ENCODE results near the gene FOXI1.
"Not testable (repeated sequence)": the region's sequence is repeated elsewhere in the genome, so short reads cannot be mapped to it uniquely, and the experiment has no call there.

Gene FOXI1

DNA sequence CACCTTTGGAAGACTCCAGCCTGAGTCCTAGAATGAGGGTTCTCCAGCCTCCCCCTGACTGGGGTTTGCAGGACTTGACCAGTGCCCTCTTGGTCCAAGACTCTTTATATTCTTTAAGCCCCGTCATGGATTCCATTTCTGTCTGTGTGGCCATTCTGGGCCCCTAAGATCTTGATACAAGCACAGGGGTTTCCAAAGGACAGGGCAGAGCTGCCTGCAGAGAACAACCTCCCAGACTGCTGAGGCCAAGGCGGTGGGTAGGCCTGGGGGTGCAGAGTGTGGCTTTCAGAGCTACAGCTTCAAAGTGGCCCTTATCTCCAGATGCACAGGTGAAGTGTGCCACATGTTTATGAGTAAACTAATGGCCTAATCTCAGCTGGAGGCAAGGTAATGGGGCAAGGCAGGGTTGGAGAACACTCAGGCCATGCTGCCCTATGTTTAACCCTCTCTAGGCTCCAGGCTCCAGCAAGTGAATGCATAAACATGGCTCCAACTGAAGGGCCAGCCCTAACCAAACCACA lies 32.1 kb downstream of the FOXI1 start:
- no peak overlapping the region for H3K4me3 ChIP-seq (ENCODE audit: low read depth, low read length)
- TF ChIP-seq, protein P1, sequence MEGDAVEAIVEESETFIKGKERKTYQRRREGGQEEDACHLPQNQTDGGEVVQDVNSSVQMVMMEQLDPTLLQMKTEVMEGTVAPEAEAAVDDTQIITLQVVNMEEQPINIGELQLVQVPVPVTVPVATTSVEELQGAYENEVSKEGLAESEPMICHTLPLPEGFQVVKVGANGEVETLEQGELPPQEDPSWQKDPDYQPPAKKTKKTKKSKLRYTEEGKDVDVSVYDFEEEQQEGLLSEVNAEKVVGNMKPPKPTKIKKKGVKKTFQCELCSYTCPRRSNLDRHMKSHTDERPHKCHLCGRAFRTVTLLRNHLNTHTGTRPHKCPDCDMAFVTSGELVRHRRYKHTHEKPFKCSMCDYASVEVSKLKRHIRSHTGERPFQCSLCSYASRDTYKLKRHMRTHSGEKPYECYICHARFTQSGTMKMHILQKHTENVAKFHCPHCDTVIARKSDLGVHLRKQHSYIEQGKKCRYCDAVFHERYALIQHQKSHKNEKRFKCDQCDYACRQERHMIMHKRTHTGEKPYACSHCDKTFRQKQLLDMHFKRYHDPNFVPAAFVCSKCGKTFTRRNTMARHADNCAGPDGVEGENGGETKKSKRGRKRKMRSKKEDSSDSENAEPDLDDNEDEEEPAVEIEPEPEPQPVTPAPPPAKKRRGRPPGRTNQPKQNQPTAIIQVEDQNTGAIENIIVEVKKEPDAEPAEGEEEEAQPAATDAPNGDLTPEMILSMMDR (IDR thresholded peaks at IDR 0.05; ENCODE audit: low read depth, low read length), result no peak

DNA sequence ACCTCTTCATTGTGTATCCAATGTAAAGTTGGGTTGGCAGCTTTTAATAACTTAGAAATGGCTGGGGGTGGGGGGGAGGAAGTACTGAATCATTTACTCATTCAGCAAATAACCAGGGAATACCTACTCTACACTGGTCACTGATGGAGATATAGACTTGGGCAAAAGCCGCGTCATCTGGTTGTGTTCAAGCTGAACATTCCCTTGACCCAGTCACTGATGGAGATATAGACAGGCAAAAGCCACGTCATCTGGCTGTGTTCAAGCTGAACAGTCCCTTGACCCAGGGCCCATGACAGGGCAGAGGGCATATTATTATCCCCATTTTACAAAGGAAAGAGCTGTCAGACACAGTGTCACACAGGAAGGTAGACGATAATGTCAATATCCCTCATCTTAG lies 32.6 kb downstream of the FOXI1 start:
- no peak overlapping the region for H3K4me3 ChIP-seq (ENCODE audit: low read depth, low read length)
- TF ChIP-seq, protein P1 (IDR thresholded peaks at IDR 0.05; ENCODE audit: low read depth, low read length), result no peak

DNA sequence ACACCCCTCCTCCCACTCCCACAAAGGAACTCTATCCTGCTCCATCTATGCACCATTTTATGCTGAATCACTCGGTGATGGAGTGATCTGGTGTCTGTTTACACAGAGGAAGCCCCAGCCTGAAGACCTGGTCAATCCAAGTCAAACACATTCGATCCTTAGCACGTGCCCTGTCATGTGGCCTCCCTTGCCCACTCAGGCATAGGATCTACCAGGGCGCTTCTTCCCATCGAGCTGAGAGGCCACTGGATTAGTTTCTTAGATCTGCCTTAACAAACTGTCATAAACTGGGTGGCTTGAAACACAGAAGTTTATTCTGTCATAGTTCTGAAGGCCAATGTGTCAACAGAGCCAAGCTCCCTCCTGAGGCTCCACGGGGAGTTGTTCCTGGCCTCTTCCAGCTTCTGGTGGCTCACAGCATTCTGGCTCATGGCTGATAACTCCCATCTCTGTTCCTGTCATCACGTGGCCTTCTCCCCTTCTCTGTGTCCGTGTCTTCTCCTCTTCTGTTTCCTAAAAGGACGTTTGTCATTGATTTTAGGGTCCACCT lies 34.2 kb downstream of the FOXI1 start:
- TF ChIP-seq, protein P1 (IDR thresholded peaks at IDR 0.05; ENCODE audit: low read depth, low read length), result no peak
- no peak overlapping the region for H3K4me3 ChIP-seq (ENCODE audit: low read depth, low read length)

DNA sequence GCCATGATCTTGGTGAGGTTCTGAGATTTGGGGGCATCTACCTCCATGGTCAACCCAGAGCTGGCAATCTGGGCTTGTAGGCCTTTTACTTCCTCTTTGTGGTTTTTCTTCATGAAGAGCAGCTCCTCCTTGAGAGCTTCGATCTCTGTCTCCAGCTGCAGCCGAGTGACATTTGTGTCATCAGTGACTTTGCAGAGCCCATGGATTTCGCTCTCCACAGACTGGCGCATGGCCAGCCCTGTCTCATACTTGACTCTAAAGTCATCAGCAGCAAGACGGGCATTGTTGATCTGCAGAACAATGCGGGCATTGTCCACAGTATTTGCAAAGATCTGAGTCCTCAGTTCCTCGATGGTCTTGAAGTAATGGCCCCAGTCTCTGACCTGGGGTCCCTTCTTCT lies 35.5 kb downstream of the FOXI1 start:
- not testable (repeated sequence) for H3K4me3 ChIP-seq (ENCODE audit: low read depth, low read length)

DNA sequence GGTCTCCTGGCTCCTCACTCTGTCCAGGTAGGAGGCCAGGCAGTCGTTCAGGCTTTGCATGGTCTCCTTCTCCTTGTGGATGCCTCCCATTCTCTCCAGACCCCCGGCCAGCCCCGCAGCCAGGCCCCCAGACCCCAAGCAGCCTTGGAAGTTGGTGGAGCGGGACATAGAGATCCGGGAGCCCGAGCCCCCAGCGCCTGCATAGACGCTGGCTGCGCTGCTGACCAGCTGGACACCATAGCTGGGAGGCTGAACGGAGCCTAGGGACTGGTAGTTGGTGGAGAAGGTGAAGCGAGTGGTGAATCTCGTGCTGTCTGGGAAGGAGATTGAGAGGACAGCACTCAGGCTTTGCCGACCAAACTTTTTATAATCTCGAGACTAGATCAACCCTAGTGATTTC lies 35.9 kb downstream of the FOXI1 start:
- TF ChIP-seq, protein P1 (IDR thresholded peaks at IDR 0.05; ENCODE audit: low read depth, low read length), result no peak
- H3K4me3 ChIP-seq (ENCODE audit: low read depth, low read length), result no peak overlapping the region

DNA sequence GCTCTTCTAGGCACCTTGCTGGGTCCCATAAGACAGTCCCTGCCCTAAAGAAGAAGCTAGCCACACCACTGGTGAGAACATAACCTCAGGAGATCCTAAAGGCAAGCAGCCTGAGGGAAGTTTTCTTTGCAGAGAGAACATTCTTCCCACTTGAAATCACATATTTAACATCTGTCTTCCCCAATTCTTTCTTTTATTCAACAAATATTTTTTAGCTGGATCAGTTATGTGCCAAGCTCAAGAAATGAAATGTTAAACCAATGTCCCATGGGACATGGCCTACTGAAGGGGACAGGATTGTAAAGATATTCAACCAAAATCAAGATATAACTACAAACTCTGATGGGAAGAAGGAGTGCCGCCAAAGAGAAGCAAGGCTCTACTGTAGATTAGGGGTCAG lies 36.5 kb downstream of the FOXI1 start:
- no peak overlapping the region for H3K4me3 ChIP-seq (ENCODE audit: low read depth, low read length)
- TF ChIP-seq, protein P1 (IDR thresholded peaks at IDR 0.05; ENCODE audit: low read depth, low read length), result no peak

DNA sequence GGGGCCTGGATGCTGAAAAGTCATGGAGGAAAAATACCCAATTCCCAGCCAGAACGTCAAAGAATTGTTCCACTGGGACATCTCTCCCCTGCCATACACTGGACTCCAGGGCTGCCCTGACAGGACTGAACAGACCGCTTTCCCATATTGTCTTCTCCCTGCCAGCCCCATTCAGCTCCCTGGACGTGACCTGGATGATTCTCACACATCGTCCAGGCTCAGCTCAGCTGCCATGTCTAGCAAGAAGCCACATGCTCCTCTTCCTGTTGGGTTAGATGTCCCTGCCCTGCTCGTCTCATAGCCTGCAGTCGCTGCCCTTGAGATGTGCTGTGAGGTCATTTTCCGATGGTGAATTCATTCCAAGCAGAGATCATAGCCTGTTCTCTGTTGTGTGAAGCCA lies 37.4 kb downstream of the FOXI1 start:
- H3K4me3 ChIP-seq (ENCODE audit: low read depth, low read length), result no peak overlapping the region
- TF ChIP-seq, protein P1 (IDR thresholded peaks at IDR 0.05; ENCODE audit: low read depth, low read length), result no peak

DNA sequence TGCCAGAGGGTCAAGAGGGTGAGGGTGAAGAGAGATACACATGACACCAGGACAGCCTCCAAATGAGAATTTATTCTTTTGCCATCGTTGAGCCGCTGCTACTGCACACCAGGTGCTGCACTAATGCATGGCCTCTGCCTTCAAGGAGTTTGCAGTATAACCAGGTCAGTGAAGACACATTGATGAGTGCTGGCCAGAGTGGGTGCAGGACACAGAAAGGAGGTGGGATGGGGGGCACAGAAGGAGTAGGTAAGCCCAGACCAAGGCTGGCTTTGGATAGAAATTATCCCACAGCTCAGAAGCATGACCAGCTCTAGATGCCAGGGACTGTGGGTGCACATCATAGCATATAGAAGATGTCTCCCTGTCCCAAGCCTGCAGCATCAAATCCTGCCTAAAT lies 38.0 kb downstream of the FOXI1 start:
- H3K4me3 ChIP-seq (ENCODE audit: low read depth, low read length), result no peak overlapping the region
- TF ChIP-seq, protein P1 (IDR thresholded peaks at IDR 0.05; ENCODE audit: low read depth, low read length), result no peak

All from WI38 (cell line).